Neural progenitor cell (in vitro differentiated cells): ENCODE data around the gene ZNF574.

ENCODE experiments used
- EZH2 ChIP-seq: fragments of 200-600 bp; sonication (generic); IDR thresholded peaks from 2 replicates; pipeline ENCODE4 v1.6.1; 2017; ENCODE audit warnings: antibody characterized with exemption, mild to moderate bottlenecking, moderate library complexity
- EZH2phosphoT487 ChIP-seq: fragments of 200-600 bp; sonication (generic); IDR thresholded peaks from 2 replicates; pipeline ENCODE4 v1.6.1; 2017; ENCODE audit warnings: antibody characterized with exemption
- TF ChIP-seq, protein P1 (sequence below): fragments of 200-600 bp; sonication (generic); IDR thresholded peaks from 2 replicates; pipeline ENCODE4 v1.5.1; 2017; ENCODE audit warnings: antibody characterized with exemption, mild to moderate bottlenecking

DNA sequence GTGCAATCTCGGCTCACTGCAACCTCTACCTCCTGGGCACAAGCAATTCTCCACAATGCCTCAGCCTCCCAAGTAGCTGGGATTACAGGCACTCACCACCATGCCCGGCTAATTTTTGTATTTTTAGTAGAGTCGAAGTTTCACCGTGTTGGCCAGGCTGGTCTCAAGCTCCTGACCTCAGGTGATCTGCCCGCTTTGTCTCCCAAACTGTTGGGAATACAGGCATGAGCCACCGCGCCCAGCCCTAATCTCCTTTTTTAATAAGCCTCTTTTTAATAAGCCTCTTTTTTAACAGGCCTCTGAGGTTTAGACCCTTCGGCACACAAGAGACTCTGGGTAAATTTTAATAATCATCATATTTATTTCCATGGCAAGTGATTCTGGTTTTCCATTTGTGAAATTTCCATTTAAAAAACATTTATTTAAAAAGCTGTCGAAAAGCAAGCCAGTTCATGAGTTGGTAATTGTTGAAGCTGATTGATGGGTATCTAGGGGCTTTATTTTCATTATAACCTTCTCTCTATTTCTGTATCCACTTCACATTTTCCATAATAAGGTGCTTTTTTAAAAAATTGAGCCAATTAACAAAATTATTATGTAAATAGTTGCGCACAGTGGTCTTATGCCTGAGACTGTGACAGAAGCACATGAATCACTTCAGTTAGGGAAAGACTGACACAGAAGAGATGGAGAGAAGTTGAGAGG lies 44.5 kb downstream of the ZNF574 start:
- TF ChIP-seq, protein P1, sequence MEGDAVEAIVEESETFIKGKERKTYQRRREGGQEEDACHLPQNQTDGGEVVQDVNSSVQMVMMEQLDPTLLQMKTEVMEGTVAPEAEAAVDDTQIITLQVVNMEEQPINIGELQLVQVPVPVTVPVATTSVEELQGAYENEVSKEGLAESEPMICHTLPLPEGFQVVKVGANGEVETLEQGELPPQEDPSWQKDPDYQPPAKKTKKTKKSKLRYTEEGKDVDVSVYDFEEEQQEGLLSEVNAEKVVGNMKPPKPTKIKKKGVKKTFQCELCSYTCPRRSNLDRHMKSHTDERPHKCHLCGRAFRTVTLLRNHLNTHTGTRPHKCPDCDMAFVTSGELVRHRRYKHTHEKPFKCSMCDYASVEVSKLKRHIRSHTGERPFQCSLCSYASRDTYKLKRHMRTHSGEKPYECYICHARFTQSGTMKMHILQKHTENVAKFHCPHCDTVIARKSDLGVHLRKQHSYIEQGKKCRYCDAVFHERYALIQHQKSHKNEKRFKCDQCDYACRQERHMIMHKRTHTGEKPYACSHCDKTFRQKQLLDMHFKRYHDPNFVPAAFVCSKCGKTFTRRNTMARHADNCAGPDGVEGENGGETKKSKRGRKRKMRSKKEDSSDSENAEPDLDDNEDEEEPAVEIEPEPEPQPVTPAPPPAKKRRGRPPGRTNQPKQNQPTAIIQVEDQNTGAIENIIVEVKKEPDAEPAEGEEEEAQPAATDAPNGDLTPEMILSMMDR = no peak
- TF ChIP-seq EZH2 (no peak), EZH2phosphoT487 (no peak)
